A673 (cell line): ENCODE measurements around the gene SEMA4D. TPM values are rescaled to one million over a fixed set of nuclear protein-coding genes. Genes with fewer than 3 reads are reported as not detected.

Experiments used
- BruUV-seq: library from RNA; stranded (reverse); fragments of 400-500 nt; replicated peaks from 2 replicates; lab custom pipeline; 2021; lab: Mats Ljungman, UMichigan
- CTCF ChIA-PET: fragments of 300-600 bp; sonication (Branson Sonifier 250); formaldehyde crosslinking; loops from one replicate; lab custom pipeline; 2022; ENCODE audit warnings: antibody characterized with exemption; lab: Charles Lee
- POLR2A ChIA-PET: fragments of 300-600 bp; sonication (Branson Sonifier 250); formaldehyde crosslinking; loops from one replicate; lab custom pipeline; 2022; ENCODE audit warnings: antibody characterized with exemption; ENCODE audit not compliant: low non-redundant PET; lab: Charles Lee
- DNase-seq: peaks from one replicate; pipeline ENCODE4 v3.0.0-alpha.2; 2015; ENCODE audit warnings: low spot score
- H3K27ac ChIP-seq: fragments of 200-600 bp; sonication (generic); 2 replicates; pipeline ENCODE4 v1.5.1; 2016; ENCODE audit warnings: mixed run types, low read depth, mild to moderate bottlenecking, mixed read lengths, antibody characterized with exemption, low read length; ENCODE audit not compliant: poor library complexity, severe bottlenecking
- H3K27me3 ChIP-seq: fragments of 200-600 bp; sonication (generic); replicated peaks from 2 replicates; pipeline ENCODE4 v1.6.1; 2017; ENCODE audit warnings: mixed run types, low read depth, mild to moderate bottlenecking, mixed read lengths, antibody characterized with exemption, low read length; ENCODE audit not compliant: insufficient read depth, poor library complexity
- H3K36me3 ChIP-seq: fragments of 200-600 bp; sonication (generic); 2 replicates; pipeline ENCODE4 v1.6.1; 2016; ENCODE audit warnings: mixed run types, mild to moderate bottlenecking, mixed read lengths, antibody characterized with exemption, low read length; ENCODE audit not compliant: insufficient read depth, poor library complexity, severe bottlenecking
- H3K4me1 ChIP-seq: fragments of 200-600 bp; sonication (generic); 2 replicates; pipeline ENCODE4 v1.6.1; 2017; ENCODE audit warnings: mixed run types, mild to moderate bottlenecking, mixed read lengths, antibody characterized with exemption, low read length; ENCODE audit not compliant: insufficient read depth, poor library complexity, severe bottlenecking
- H3K4me3 ChIP-seq: fragments of 200-600 bp; sonication (generic); 2 replicates; pipeline ENCODE4 v1.5.1; 2016; ENCODE audit warnings: low read depth, mixed run types, mild to moderate bottlenecking, mixed read lengths, low read length; ENCODE audit not compliant: poor library complexity, severe bottlenecking
- H3K9me3 ChIP-seq: fragments of 200-600 bp; sonication (generic); 2 replicates; pipeline ENCODE4 v1.6.1; 2016; ENCODE audit warnings: mixed run types, low read depth, mild to moderate bottlenecking, mixed read lengths, antibody characterized with exemption, low read length; ENCODE audit not compliant: poor library complexity, severe bottlenecking
- EZH2 ChIP-seq: fragments of 200-600 bp; sonication (generic); IDR thresholded peaks from 2 replicates; pipeline ENCODE4 v1.6.1; 2017; ENCODE audit warnings: borderline replicate concordance, low read depth, mild to moderate bottlenecking, mixed read lengths, antibody characterized with exemption, low read length; ENCODE audit not compliant: poor library complexity, severe bottlenecking
- intact Hi-C: fragments of 100-400 bp; cut with micrococcal nuclease; formaldehyde crosslinking; loops from one replicate; pipeline ENCODE4 v1.10.0; 2022; ENCODE audit not compliant: unreplicated experiment
- total RNA-seq: library from RNA; stranded (reverse); gene quantifications from 2 replicates; pipeline ENCODE4 v1.2.3, GENCODE V29; 2021
- TF ChIP-seq, protein P1 (sequence below): fragments of 300-800, 200-600 bp; sonication (generic); conservative IDR thresholded peaks from 2 replicates; pipeline ENCODE4 v1.5.1; 2017; ENCODE audit warnings: low read depth, mild to moderate bottlenecking, antibody characterized with exemption, low read length, moderate library complexity, mixed read lengths

The SEMA4D gene
- total RNA-seq, 1 experiment from 2014 or later = 14.2 TPM

DNA sequence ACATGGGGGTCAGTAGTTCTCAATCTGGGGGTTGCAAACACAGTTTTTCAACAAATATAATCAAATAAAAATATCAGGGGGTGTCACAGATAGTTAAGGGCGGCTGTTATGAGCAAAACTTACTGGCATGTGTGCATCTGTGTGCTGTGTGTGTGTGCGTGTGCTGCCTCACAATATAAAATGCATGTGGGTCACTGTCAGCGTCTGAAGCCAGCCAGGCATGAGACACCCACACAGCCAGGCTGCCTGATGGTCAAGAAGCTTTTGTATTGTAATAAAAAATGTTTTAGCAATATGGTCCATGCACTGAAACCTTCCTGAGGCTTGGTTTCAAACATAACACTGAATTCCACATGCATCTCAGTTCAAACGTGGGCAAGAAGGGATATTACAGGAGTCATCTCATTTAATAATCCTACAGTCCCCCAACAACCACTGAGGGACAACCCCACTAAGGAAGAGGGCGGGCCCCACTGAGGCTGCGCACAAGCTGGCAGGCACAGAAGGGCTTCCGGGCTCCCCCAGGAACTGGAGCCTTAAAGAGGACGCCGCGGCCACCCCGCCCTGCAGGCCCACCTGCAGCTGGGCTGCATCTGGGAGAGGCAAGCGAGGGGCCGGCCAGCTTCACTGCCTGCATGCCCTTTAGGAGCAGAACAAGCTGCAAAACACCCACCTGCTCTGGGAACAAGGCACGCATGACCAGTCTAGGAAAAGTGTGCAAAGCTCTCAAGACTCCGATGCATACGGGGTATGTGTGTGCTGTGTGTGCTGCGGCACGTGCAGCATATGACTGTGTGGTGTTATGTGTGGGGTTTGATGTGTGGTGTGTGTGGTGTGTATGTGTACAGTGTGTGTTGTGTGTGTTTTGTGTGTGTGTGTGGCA lies 14.1 kb downstream of the SEMA4D start:
- Histone ChIP-seq H3K36me3 (no peaks in the 10 kb centered on the region), H3K4me3 (no peak overlapping the region), H3K27ac (no peak overlapping the region), H3K9me3 (no peaks in the 10 kb centered on the region), H3K27me3 (no peaks in the 10 kb centered on the region), H3K4me1 (no peaks in the 10 kb centered on the region)
- BruUV-seq = no TSS peak
- TF ChIP-seq EZH2 = no peak
- TF ChIP-seq, protein P1, sequence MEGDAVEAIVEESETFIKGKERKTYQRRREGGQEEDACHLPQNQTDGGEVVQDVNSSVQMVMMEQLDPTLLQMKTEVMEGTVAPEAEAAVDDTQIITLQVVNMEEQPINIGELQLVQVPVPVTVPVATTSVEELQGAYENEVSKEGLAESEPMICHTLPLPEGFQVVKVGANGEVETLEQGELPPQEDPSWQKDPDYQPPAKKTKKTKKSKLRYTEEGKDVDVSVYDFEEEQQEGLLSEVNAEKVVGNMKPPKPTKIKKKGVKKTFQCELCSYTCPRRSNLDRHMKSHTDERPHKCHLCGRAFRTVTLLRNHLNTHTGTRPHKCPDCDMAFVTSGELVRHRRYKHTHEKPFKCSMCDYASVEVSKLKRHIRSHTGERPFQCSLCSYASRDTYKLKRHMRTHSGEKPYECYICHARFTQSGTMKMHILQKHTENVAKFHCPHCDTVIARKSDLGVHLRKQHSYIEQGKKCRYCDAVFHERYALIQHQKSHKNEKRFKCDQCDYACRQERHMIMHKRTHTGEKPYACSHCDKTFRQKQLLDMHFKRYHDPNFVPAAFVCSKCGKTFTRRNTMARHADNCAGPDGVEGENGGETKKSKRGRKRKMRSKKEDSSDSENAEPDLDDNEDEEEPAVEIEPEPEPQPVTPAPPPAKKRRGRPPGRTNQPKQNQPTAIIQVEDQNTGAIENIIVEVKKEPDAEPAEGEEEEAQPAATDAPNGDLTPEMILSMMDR = no peak
- CTCF ChIA-PET = no interaction called here
- DNase-seq = no peak
- intact Hi-C loops = no loop called here
- POLR2A ChIA-PET = interaction anchor here (0.6 kb wide), 1 partner anchor 10 kb away, joined by 3 read pairs; no protein-coding TSS in a partner anchor

DNA sequence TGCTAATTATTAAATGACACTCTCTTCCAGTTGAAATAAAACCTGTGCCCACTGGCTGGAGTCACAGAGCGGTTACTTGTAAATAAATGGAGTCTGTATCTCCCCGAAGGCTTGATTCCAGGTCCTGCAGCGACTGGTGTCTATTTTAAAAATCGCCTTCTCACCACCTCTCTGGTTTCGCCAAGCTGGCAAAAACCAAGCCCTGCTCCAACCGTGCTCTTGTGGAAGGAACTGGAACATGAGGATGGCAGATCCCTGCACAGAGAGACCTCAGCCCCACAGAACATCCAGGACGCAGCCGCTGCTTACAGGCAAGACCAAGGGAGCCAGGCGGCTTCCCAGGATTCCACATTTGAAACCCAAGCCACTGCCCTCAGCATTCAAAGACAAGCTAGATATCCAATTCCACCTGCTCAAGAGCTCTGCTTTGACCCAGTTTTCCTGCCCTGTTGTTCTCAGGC lies 15.0 kb downstream of the SEMA4D start:
- no peaks in the 10 kb centered on the region for H3K36me3 ChIP-seq
- H3K27ac ChIP-seq = no peak overlapping the region
- ChIA-PET CTCF (no interaction called here), POLR2A (interaction anchor here (0.6 kb wide), 1 partner anchor 11 kb away, joined by 3 read pairs; no protein-coding TSS in a partner anchor)
- no peak overlapping the region for H3K4me3 ChIP-seq
- peaks cover 5% of the 10 kb centered on the region for H3K4me1 ChIP-seq
- no peaks in the 10 kb centered on the region for H3K27me3 ChIP-seq
- no TSS peak for BruUV-seq
- TF ChIP-seq, protein P1 = no peak
- TF ChIP-seq EZH2 = no peak
- intact Hi-C loops = no loop called here
- DNase-seq = no peak
- no peaks in the 10 kb centered on the region for H3K9me3 ChIP-seq

DNA sequence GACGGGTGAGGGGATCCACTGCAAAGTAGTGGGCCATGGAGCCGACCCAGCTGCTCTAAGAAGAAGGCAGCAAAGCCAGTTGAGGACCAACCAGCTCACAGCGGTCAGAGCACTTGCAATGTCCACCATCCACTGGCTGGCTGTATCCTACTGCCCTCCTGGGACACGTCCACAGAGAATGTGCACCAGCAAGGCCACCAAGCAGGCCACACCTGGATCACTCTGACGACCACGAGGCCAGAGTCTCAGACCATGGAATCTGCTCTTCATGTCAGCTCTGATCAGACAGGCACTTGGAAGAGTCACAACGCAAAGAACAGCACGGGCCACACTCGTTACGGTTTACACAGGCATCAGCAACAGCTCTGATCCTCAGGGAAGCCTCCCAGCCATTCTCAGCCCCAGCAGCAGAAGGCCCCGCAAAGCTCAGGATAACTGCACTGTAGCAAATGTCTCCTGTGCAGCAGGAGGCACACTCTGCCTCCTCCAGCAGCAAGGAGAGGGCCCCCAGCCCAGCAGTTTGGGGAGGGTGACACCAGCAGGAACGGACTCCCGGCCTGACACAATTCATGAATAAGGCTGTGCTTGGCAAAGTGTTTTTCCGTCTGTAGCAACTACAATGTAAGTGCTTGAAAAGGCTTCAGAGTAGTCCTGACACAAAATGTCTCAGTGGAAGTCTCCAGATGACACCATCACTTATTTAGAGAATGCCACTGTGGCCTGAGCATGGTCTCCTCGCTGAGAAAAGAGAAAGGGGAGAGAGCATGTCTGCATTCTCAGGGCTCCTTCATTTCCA lies 15.7 kb downstream of the SEMA4D start:
- no peak overlapping the region for H3K27ac ChIP-seq
- intact Hi-C loops = no loop called here
- DNase-seq = no peak
- H3K4me1 ChIP-seq = peaks cover 12% of the 10 kb centered on the region
- ChIA-PET POLR2A (interaction anchor here (0.7 kb wide), 1 partner anchor 456 kb away, joined by 3 read pairs; no protein-coding TSS in a partner anchor), CTCF (no interaction called here)
- H3K27me3 ChIP-seq = no peaks in the 10 kb centered on the region
- H3K9me3 ChIP-seq = no peaks in the 10 kb centered on the region
- TF ChIP-seq EZH2 = no peak
- TF ChIP-seq, protein P1 = no peak
- no TSS peak for BruUV-seq
- H3K36me3 ChIP-seq = no peaks in the 10 kb centered on the region
- H3K4me3 ChIP-seq = no peak overlapping the region
